ENCODE results near the gene CDHR1.

Gene CDHR1

GRCh38 chr10:84235096-84235495 lies 40.8 kb downstream of the CDHR1 start:
- Histone ChIP-seq H3K4me1 (ENCODE audit: low read length) (no peaks in the 10 kb centered on the region), H3K9ac (ENCODE audit: low read length) (no peak overlapping the region), H4K20me1 (ENCODE audit: insufficient read depth, low read length) (no peaks in the 10 kb centered on the region), H3K27ac (ENCODE audit: low read length) (no peak overlapping the region), H3K79me2 (ENCODE audit: low read length) (no peaks in the 10 kb centered on the region), H3K27me3 (ENCODE audit: low read depth, low read length) (no peaks in the 10 kb centered on the region; the same call in 1 of the 2 replicates), H3K36me3 (replicated peaks; ENCODE audit: low read depth, low read length) (no peaks in the 10 kb centered on the region), H3K4me3 (ENCODE audit: low read length) (no peak overlapping the region), H2AFZ (ENCODE audit: low read depth, low read length) (no peak overlapping the region), H3K9me3 (ENCODE audit: insufficient read depth, low read length) (no peaks in the 10 kb centered on the region), H3K4me2 (ENCODE audit: low read length) (no peak overlapping the region)
- TF ChIP-seq CTCF (IDR thresholded peaks at IDR 0.05; ENCODE audit: low read depth, low read length), result no peak
- TF ChIP-seq EZH2phosphoT487 (IDR thresholded peaks at IDR 0.05; ENCODE audit: low read depth), result no peak

- Histone ChIP-seq H2AFZ (ENCODE audit: low read depth, low read length) (no peak overlapping the region), H3K79me2 (ENCODE audit: low read length) (no peaks in the 10 kb centered on the region), H3K9me3 (ENCODE audit: insufficient read depth, low read length) (no peaks in the 10 kb centered on the region), H3K4me3 (ENCODE audit: low read length) (no peak overlapping the region), H4K20me1 (ENCODE audit: insufficient read depth, low read length) (no peaks in the 10 kb centered on the region), H3K27me3 (ENCODE audit: low read depth, low read length) (no peaks in the 10 kb centered on the region; the same call in 1 of the 2 replicates), H3K36me3 (replicated peaks; ENCODE audit: low read depth, low read length) (no peaks in the 10 kb centered on the region), H3K9ac (ENCODE audit: low read length) (no peak overlapping the region), H3K4me2 (ENCODE audit: low read length) (no peak overlapping the region), H3K27ac (ENCODE audit: low read length) (no peak overlapping the region), H3K4me1 (ENCODE audit: low read length) (no peaks in the 10 kb centered on the region)
- TF ChIP-seq CTCF (IDR thresholded peaks at IDR 0.05; ENCODE audit: low read depth, low read length) (no peak), EZH2phosphoT487 (IDR thresholded peaks at IDR 0.05; ENCODE audit: low read depth) (no peak)
Observed at GRCh38 chr10:84236807-84237198, 42.5 kb downstream of the CDHR1 start.

GRCh38 chr10:84237199-84238051 lies 43.1 kb downstream of the CDHR1 start:
- H3K27ac ChIP-seq (ENCODE audit: low read length), result no peak overlapping the region
- no peaks in the 10 kb centered on the region for H4K20me1 ChIP-seq (ENCODE audit: insufficient read depth, low read length)
- no peak overlapping the region for H3K4me3 ChIP-seq (ENCODE audit: low read length)
- no peaks in the 10 kb centered on the region for H3K36me3 ChIP-seq (replicated peaks; ENCODE audit: low read depth, low read length)
- no peaks in the 10 kb centered on the region for H3K4me1 ChIP-seq (ENCODE audit: low read length)
- H2AFZ ChIP-seq (ENCODE audit: low read depth, low read length), result no peak overlapping the region
- H3K27me3 ChIP-seq (ENCODE audit: low read depth, low read length), result no peaks in the 10 kb centered on the region; the same call in 1 of the 2 replicates
- no peak overlapping the region for H3K9ac ChIP-seq (ENCODE audit: low read length)
- TF ChIP-seq CTCF (IDR thresholded peaks at IDR 0.05; ENCODE audit: low read depth, low read length) (no peak), EZH2phosphoT487 (IDR thresholded peaks at IDR 0.05; ENCODE audit: low read depth) (no peak)
- no peaks in the 10 kb centered on the region for H3K9me3 ChIP-seq (ENCODE audit: insufficient read depth, low read length)
- no peaks in the 10 kb centered on the region for H3K79me2 ChIP-seq (ENCODE audit: low read length)
- no peak overlapping the region for H3K4me2 ChIP-seq (ENCODE audit: low read length)

- Histone ChIP-seq H3K27me3 (ENCODE audit: low read depth, low read length) (no peaks in the 10 kb centered on the region; the same call in 1 of the 2 replicates), H2AFZ (ENCODE audit: low read depth, low read length) (no peak overlapping the region)
- TF ChIP-seq EZH2phosphoT487 (IDR thresholded peaks at IDR 0.05; ENCODE audit: low read depth), result no peak
- TF ChIP-seq CTCF (IDR thresholded peaks at IDR 0.05; ENCODE audit: low read depth, low read length), result no peak
Observed at GRCh38 chr10:84238909-84239308, 44.6 kb downstream of the CDHR1 start.

More at GRCh38 chr10:84238909-84239308, 44.6 kb downstream of the CDHR1 start:
- Histone ChIP-seq H3K4me3 (ENCODE audit: low read length) (no peak overlapping the region), H3K79me2 (ENCODE audit: low read length) (no peaks in the 10 kb centered on the region), H3K36me3 (replicated peaks; ENCODE audit: low read depth, low read length) (no peaks in the 10 kb centered on the region), H3K27ac (ENCODE audit: low read length) (no peak overlapping the region), H3K4me2 (ENCODE audit: low read length) (no peak overlapping the region), H3K9me3 (ENCODE audit: insufficient read depth, low read length) (no peaks in the 10 kb centered on the region), H3K4me1 (ENCODE audit: low read length) (no peaks in the 10 kb centered on the region), H3K9ac (ENCODE audit: low read length) (no peak overlapping the region), H4K20me1 (ENCODE audit: insufficient read depth, low read length) (no peaks in the 10 kb centered on the region)

Data from OCI-LY3 (cell line).